Left lung (tissue), 10 donors: ENCODE data around the gene COL25A1. TPM values are rescaled to one million over a fixed set of nuclear protein-coding genes. Genes with fewer than 3 reads are reported as not detected.

Source experiments
- ATAC-seq: fragments of 200-7000 bp; cut with Tn5 transposase; one replicate; pipeline ENCODE4 v1.9.1; 2020; ENCODE audit warnings: moderate library complexity
- DNase-seq, 4 donors: peaks; one replicate each; pipeline ENCODE4 v3.0.0-alpha.2; 2013 to 2020
- H3K27ac ChIP-seq, 2 donors: fragments of 200-600 bp; sonication (generic) in 1 of 2; one replicate each; pipeline versions ENCODE4 v1.5.0 to v1.8.0; 2020 to 2021
- H3K27me3 ChIP-seq, 2 donors: fragments of 200-600 bp; sonication (generic) in 1 of 2; one replicate each; pipeline versions ENCODE4 v1.5.0 to v1.8.0; 2020 to 2021
- H3K36me3 ChIP-seq, 2 donors: fragments of 200-600 bp; sonication (generic) in 1 of 2; one replicate each; pipeline versions ENCODE4 v1.5.0 to v1.8.0; 2020 to 2021
- H3K4me1 ChIP-seq, 2 donors: fragments of 200-600 bp; one replicate each; pipeline ENCODE4 v1.8.0; 2021
- H3K4me3 ChIP-seq, 2 donors: fragments of 200-600 bp; sonication (generic) in 1 of 2; one replicate each; pipeline versions ENCODE4 v1.5.0 to v1.8.0; 2020 to 2021; ENCODE audit warnings: mild to moderate bottlenecking in 1 of 2
- H3K9me3 ChIP-seq, 2 donors: fragments of 200-600 bp; sonication (generic) in 1 of 2; one replicate each; pipeline versions ENCODE4 v1.5.0 to v1.8.0; 2020 to 2021
- CTCF ChIP-seq, 2 donors: fragments of 200-600 bp; sonication (generic) in 1 of 2; IDR thresholded peaks; one replicate each; pipeline versions ENCODE4 v1.5.0 to v1.8.0; 2021; ENCODE audit warnings: antibody characterized with exemption in 2 of 2
- intact Hi-C, 2 donors: fragments of 100-400 bp; cut with DNase I; formaldehyde crosslinking; loops; one replicate each; pipeline versions ENCODE4 v1.11.2 to v1.14.2; 2022
- polyA plus RNA-seq, 6 donors: library from polyadenylated mRNA; unstranded; fragments of 120-200 nt; gene quantifications; one replicate each; pipeline ENCODE4 v1.2.1, GENCODE V29; 2013; ENCODE audit not compliant: insufficient read length in 6 of 6
- total RNA-seq, 2 donors: library from RNA; stranded (reverse); fragmentation: NEBNext Ultra II Directional; extraction: Animal tissue kit (Norgen Biotek cat#: 25700); gene quantifications; one replicate each; pipeline ENCODE4 v1.2.1, GENCODE V29; 2021
- donor health status: DM: no; HTN: yes; CAD: no.
- donor health status: DM: no; HTN: no; CAD: no.

COL25A1 gene
- total and polyA plus RNA-seq, 8 donors, result 0.13 to 1.8 (median 1.4) TPM

DNA sequence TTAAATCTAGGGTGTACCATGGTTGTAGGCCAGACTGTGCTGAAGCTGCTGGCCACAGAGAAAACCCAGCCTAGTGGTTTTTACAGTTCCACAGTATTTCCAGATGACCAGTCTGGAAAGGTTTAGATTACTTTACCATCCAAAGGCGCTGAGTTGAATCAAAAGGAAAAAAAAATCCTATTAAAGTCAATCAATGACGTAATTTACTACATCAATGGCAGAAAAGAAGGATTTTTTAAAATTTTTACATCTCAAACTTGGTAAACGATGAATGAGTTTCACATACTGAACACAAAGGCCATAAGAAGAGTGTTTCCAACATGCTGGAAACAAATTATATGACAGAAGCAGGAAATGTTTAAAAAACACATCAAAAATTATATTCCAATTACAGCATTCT is 409.0 kb downstream of the COL25A1 start:
- ATAC-seq (no peak), DNase-seq (no peak)
- no peak for TF ChIP-seq CTCF (IDR thresholded peaks at IDR 0.05)
- H3K4me1 ChIP-seq, result no peaks in the 10 kb centered on the region
- no peaks in the 10 kb centered on the region for H3K27me3 ChIP-seq
- no peaks in the 10 kb centered on the region for H3K36me3 ChIP-seq
- H3K4me3 ChIP-seq, result no peak overlapping the region
- no peak overlapping the region for H3K27ac ChIP-seq
- no peaks in the 10 kb centered on the region for H3K9me3 ChIP-seq
- intact Hi-C loops, result no loop called here

GRCh38 chr4:108891896-108892590 is 410.4 kb downstream of the COL25A1 start:
- no peak for ATAC-seq
- intact Hi-C loops, result no loop called here
- no peak for TF ChIP-seq CTCF (IDR thresholded peaks at IDR 0.05)

DNA sequence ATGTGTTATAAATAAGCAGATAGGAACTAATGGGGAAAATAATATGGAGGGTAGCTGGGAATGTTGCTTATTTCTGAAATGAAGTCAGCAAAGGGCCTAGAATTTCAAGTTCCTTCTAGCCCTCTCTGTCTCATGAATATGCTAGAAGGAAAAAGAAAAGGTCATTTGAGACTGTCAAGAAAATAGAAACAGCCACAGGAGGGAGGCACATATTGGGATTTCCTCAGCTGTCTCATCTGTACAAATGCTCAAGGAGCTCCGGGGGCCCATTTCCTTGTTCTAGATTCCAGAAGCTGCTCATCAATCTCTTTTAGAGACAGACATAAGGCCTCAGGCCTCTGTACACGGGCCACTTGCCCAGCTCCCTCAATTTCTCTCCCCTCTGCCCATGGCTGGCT is 412.0 kb downstream of the COL25A1 start:
- TF ChIP-seq CTCF (IDR thresholded peaks at IDR 0.05), result no peak
- DNase-seq (no peak), ATAC-seq (no peak)
- H3K9me3 ChIP-seq, result no peaks in the 10 kb centered on the region
- H3K27me3 ChIP-seq, result no peaks in the 10 kb centered on the region
- H3K36me3 ChIP-seq, result no peaks in the 10 kb centered on the region
- no peaks in the 10 kb centered on the region for H3K4me1 ChIP-seq
- intact Hi-C loops, result no loop called here
- H3K4me3 ChIP-seq, result no peak overlapping the region
- H3K27ac ChIP-seq, result no peak overlapping the region

More at GRCh38 chr4:108891896-108892590, 410.4 kb downstream of the COL25A1 start:
- DNase-seq, result peak in 2 of 4 donors; percentile 10 to 15
- Histone ChIP-seq H3K4me3 (no peak overlapping the region), H3K27ac (no peak overlapping the region), H3K4me1 (no peaks in the 10 kb centered on the region), H3K27me3 (no peaks in the 10 kb centered on the region), H3K9me3 (no peaks in the 10 kb centered on the region), H3K36me3 (no peaks in the 10 kb centered on the region)

GRCh38 chr4:108889696-108890483 is 412.6 kb downstream of the COL25A1 start:
- Histone ChIP-seq H3K4me1 (no peaks in the 10 kb centered on the region), H3K36me3 (no peaks in the 10 kb centered on the region), H3K27ac (no peak overlapping the region), H3K9me3 (no peaks in the 10 kb centered on the region), H3K27me3 (no peaks in the 10 kb centered on the region), H3K4me3 (no peak overlapping the region)
- DNase-seq (no peak), ATAC-seq (no peak)
- no peak for TF ChIP-seq CTCF (IDR thresholded peaks at IDR 0.05)
- intact Hi-C loops, result no loop called here

DNA sequence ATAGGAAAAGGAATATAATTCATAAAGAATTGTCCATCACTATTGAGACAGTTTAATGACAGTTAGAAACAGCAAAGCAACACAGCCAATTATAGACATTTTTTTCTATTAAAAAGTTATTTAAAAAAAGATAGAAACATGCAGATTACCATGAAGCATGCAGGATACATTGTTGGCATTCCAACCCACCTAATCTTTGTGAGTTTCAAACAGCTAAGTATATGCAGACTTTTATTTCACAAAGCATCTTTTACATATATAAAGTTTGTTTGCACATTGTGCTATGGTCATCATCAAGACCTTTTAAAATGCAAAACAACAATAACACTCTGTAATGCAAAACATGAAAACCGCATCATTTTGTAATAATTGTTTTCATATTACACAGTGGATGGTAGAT is 413.7 kb downstream of the COL25A1 start:
- DNase-seq (no peak), ATAC-seq (no peak)
- Histone ChIP-seq H3K4me1 (no peaks in the 10 kb centered on the region), H3K36me3 (no peaks in the 10 kb centered on the region), H3K9me3 (no peaks in the 10 kb centered on the region), H3K27ac (no peak overlapping the region), H3K4me3 (no peak overlapping the region), H3K27me3 (no peaks in the 10 kb centered on the region)
- intact Hi-C loops, result no loop called here
- TF ChIP-seq CTCF (IDR thresholded peaks at IDR 0.05), result no peak
